AG10803 (cell line): ENCODE data around the gene NEGR1.

Source experiments
- DNase-seq: peaks from one replicate; pipeline ENCODE4 v3.0.0; 2010; ENCODE audit warnings: low read depth
- H3K4me3 ChIP-seq: 2 replicates; pipeline ENCODE4 v1.5.1; 2011; ENCODE audit warnings: mild to moderate bottlenecking, low read length, control low read depth
- TF ChIP-seq, protein P1 (sequence below): conservative IDR thresholded peaks from 2 replicates; pipeline ENCODE4 v1.5.1; 2011; ENCODE audit warnings: mild to moderate bottlenecking, low read length, control low read depth, inconsistent platforms

NEGR1 gene

DNA sequence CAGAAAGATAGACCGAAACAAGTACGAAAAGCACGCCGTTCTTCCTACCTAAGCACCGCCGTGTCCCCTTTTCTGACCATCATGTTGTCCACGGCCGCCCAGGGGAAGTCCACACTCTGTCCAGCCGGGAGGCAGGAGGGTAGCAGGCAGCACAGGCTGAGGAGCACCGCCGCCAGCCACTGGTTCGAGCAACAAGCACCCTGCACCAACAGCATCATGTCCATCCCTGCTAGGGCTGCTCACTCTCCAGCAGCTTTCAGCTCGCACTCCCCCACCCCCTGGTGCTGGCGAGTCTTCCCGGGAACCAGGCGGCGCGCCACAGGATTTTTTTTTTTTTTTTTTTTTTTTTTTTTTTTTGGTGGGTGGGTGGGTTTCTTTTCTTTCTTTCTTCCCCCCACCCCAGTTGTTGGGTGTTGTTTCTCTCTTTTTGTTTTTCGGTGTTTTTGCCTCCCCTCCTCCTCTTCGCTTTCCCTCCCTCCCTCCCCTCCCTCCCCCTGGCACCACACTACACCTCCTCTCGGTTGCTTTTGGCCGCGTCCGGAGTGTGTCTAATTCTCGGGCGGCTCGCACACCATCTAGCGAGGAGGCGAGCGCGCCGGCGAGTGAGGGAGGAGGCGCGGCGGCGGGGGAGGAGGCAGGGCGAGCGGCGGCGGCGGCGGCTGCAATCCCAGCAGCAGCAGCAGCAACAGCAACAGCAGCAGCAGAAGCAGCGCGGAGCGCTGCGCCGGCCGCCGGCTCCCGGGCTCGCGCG, at the start of gene NEGR1:
Gene NEGR1 (minus strand): TSS at position 269 of the 751 bp plus-strand sequence.
- TF ChIP-seq, protein P1, sequence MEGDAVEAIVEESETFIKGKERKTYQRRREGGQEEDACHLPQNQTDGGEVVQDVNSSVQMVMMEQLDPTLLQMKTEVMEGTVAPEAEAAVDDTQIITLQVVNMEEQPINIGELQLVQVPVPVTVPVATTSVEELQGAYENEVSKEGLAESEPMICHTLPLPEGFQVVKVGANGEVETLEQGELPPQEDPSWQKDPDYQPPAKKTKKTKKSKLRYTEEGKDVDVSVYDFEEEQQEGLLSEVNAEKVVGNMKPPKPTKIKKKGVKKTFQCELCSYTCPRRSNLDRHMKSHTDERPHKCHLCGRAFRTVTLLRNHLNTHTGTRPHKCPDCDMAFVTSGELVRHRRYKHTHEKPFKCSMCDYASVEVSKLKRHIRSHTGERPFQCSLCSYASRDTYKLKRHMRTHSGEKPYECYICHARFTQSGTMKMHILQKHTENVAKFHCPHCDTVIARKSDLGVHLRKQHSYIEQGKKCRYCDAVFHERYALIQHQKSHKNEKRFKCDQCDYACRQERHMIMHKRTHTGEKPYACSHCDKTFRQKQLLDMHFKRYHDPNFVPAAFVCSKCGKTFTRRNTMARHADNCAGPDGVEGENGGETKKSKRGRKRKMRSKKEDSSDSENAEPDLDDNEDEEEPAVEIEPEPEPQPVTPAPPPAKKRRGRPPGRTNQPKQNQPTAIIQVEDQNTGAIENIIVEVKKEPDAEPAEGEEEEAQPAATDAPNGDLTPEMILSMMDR, result no peak
- H3K4me3 ChIP-seq, result peak within 1 kb of the TSS; percentile 90
- DNase-seq, result peak; percentile 97

DNA sequence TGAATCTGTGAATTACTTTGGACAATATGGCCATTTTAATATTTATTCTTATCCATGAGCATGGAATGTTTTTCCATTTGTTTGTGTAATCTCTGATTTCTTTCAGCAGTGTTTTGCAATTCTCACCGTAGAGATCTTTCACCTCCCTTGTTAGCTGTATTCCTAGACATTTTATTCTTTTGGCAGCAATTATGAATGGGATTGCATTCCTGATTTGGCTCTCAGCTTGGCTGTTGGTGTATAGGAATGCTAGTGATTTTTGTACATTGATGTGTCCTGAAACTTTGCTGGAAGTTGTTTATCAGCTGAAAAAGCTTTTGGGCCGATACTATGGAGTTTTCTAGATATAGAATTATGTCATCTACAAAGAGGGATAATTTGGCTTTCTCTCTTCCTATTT, 44.2 kb upstream of the NEGR1 start:
- no peak overlapping the region for H3K4me3 ChIP-seq
- TF ChIP-seq, protein P1, result no peak
- peak; percentile 39 for DNase-seq

DNA sequence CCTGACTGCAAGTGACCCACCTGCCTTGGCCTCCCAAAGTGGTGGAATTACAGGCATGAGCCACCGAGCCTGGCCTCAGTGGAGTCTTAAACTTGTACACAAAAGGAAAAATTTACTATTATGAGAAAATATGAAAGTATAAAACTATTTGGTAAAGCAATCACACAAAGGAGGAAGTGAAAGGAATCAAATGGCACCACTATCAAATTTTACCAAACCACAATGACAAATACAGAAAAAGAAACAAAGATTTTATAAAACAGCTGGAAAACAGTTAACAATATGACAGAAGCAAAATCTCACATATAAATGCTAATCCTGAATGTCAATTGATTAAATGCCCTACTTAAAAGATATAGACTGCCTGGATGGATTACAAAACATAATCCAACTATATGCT, 42.1 kb upstream of the NEGR1 start:
- H3K4me3 ChIP-seq, result no peak overlapping the region
- TF ChIP-seq, protein P1, result no peak
- no peak for DNase-seq

DNA sequence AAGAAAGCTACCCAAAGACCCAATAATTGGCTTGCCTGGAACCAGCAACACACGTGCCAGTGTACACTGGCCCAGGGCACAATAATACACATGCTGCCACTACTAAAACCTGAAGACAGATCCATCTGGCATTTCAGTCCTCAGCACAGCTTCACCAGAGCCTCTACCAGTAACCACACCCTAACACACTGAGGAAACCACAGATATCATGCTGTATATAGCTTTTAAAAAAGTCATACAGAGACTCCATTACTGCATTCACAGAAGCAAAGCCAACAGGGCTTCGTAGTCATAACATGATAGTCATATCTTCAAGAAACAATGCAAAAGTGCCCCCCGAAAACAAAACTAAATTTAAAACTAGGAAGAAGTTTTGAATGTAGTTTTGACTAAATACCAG, 40.6 kb upstream of the NEGR1 start:
- no peak for DNase-seq
- H3K4me3 ChIP-seq, result no peak overlapping the region
- TF ChIP-seq, protein P1, result no peak

DNA sequence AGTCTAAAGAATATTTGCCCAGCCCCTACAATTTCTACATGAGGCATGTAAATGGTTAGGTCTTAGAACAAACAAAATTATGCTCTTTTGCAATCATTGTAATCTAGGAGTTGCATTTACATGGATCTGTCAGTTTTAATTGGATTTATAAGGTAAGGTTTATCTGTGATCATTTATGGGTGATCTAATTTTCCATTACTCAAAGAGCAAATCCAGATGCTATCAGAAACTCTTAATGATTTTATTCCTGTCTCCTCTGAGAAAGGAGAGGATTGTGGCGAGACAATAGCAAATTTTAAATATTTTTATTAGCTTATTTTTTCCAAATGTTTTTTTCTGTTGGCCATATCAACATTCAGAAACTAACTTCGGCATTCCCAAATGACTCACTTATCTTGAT, 14.2 kb upstream of the NEGR1 start:
- H3K4me3 ChIP-seq, result no peak overlapping the region
- TF ChIP-seq, protein P1, result no peak
- no peak for DNase-seq

DNA sequence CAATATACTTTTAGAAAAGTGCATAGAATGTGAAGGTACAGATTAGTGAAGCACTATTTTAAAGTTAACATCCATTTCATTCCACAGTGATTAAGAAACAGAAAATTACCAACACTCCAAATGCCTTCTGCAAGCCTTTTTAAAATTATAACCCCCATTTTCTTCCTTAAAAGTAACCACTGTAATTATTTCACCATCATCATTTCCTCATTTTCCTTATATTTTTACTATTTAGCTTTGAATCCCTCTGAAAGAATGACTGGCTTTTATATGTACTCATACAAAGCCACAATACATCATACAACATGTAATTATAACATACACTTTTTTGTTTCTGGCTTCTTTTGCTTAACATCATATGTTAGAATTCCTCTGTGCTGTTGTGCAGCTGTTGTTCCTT, 6.5 kb upstream of the NEGR1 start:
- TF ChIP-seq, protein P1, result no peak
- DNase-seq, result no peak
- no peak overlapping the region for H3K4me3 ChIP-seq

DNA sequence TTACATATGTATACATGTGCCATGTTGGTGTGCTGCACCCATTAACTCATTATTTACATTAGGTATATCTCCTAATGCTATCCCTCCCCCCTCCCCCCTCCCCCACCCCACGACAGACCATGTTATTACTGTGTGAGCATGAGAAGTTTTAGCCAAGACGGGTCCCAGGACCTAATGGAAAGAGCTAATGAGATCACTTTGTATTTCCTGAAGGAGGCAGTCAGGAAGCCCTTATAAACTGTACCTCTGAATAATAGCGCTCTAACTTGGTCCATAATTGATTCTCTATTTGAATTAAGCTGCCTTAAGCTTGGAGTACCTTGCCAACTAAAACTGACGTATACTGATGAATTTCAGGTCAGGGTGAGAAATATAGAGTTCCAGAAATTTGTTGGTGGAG, 4.1 kb upstream of the NEGR1 start:
- TF ChIP-seq, protein P1, result no peak

More for the DNA sequence above, 4.1 kb upstream of the NEGR1 start:
- H3K4me3 ChIP-seq, result no peak overlapping the region
- no peak for DNase-seq
